ENCODE results near the gene DCAF8L2.
"Not testable (repeated sequence)": the region's sequence is repeated elsewhere in the genome, so short reads cannot be mapped to it uniquely, and the experiment has no call there.

Gene DCAF8L2

DNA sequence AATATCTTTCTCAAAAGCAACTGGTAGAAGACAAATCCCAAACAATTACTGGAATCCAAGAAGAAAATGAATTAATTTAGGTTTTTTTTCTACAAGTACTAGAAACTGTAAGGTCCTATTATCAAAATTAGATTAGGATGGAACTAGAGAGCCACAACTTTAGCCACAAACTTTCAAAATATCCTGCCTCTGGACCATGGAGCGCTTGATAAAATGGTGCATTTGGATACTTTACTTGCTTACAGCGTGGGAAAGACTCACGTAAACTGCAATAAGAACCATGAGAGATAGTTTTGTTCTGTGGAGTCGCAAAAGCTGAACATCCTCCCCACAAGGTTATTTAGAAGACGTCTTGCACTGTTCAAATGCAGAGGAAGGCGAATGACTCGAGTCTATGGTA is at the start of gene DCAF8L2:
Gene DCAF8L2, plus strand, starts transcription at position 301 of the 400 bp plus-strand sequence. CDS start 156,552 bp downstream, outside the sequence.
- no peak for DNase-seq (ENCODE audit: low read depth)

DNA sequence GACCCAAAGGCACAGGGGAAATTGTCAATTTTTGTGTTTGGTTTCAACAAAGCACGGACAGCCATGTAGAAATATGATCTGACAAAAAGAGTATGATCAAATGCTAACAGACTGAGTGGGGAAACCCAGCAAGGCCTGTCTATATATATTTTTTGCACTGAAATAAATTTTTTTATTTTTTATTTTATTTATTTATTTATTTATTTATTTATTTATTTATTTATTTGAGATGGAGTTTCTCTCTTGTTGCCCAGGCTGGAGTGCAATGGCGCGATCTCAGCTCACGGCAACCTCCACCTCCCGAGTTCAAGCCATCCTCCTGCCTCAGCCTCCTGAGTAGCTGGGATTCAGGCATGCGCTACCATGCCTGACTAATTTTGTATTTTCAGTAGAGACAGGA is 49.0 kb upstream of the DCAF8L2 start:
- not testable (repeated sequence) for DNase-seq (ENCODE audit: low read depth)

DNA sequence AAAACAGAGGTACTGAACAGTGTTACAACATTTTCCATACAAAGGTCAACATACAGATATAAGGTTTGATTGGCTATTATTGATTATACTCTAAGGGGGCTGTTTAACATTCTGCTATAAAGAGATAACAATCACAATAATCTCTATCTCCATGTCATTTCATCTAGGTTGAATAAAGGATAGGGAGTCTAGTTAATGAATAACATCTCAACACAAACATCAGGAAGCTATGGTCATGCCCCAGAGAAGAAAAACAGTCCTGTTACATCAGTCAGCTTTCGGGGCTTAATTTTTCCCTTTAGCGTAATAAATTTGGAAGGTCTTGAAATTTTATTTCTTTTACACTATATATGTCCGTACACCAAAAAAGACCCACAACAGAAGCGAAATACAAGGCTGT is 41.5 kb upstream of the DCAF8L2 start:
- no peak for DNase-seq (ENCODE audit: low read depth)

DNA sequence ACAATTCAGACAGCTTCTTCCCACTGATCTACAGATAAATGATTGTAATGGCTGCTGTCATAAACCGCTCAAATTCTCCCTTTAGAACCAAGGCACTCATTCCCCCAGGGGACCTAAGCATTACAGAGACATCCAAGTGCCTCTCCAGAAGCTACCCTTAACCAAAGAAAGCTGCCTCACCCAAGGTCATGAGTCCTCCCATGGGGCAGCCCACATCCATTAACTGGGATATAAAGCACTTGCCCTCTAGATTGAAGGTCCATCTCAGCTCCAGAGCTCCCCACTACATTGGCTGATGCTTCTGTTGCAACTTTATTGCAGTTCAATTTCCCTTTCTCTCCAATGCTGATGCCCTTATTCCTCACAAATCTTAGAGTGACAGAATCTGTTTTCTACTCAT is 40.5 kb upstream of the DCAF8L2 start:
- no peak for DNase-seq (ENCODE audit: low read depth)

DNA sequence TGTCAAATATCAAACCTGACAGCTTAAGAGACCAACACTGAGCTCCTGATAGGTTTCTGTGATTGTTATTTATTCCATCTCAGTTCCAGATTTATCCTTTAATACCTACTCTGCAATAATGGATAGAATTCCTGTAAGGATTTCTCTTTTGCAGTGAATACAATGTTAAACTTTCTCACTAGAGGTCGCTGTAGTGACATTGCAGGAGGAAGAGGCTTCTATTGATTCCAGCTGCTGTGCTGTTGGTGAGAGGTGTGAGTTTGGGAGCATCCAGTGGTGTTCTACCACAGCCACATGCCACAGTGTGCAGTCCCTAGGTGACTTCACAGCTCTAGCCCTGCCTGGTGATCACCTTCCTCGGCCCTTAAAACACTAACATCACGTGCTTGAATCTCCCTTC is 34.6 kb upstream of the DCAF8L2 start:
- no peak for DNase-seq (ENCODE audit: low read depth)

DNA sequence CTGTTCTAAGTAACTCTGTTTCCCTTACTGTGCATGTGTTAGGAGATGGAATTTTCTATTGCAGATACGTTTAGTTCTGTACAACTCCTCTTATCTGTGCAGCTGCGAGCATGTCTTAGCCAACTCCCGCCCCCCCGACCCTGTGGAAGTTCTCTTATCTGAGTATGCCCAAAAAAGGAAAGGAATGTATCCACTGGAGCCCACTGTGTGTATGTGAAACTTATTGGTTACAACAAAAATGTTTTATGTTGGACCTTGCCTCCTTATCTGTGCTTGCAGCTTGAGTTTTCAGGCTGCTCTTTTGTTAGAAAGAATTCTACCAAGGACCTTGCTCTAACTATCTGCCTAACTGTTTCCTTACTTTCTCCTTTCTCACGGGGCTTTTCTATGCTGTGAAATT is 24.2 kb upstream of the DCAF8L2 start:
- no peak for DNase-seq (ENCODE audit: low read depth)

DNA sequence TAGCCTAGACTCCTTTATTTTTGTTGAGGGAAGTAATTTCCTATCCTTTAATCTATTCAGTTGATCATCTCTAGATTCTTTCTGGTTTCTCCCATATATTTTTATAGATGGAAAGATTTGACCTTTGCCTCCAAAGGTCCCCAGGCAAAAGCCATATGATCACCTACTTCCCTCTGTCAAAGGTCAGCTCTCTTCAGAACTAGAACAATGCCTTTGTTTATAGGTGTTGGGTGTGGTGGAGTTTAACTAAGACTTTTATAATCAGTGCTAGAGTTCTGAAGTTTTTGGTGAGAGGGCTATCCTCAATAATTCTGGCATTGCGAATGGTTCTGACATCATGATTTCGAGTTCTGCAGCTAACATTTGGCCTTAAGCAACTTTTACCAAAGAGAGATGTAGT is 19.0 kb upstream of the DCAF8L2 start:
- DNase-seq (ENCODE audit: low read depth) = no peak

DNA sequence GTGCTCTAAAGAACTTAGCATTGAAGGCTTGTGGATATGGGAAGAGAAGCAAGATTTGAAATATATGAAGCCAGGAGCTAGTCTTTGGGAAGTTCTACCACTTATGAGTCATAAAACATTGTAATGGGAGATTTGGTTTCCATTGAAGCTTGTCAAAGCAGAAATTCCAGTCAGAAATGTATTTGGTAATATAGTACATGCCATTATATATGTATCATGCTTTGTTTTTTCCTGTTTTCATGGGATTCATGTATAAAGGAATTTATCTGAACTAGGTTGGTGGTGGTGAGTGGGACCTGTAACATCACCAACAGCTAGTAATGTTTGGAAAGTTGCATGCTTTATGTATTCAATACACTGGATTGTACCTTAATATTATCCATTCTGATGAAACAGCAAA is 14.6 kb upstream of the DCAF8L2 start:
- no peak for DNase-seq (ENCODE audit: low read depth)

DNA sequence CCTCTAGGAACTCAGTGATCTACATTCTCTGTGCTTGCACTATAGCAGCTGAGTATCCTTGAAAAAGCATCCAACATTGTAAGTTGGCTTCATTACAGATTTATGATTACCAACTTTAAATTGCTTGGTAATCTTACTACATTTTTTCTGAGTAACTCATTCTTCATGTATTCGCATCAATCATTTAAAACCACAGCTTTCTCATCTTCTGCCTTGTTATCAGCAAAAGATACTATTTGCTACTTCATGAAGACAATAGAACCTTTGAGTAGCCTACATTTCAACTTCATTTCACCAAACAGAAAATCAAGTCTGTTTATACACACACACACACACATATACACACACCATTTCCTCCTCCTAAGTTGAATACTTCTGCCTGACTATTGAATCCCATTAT is 6.2 kb upstream of the DCAF8L2 start:
- DNase-seq (ENCODE audit: low read depth) = no peak

DNA sequence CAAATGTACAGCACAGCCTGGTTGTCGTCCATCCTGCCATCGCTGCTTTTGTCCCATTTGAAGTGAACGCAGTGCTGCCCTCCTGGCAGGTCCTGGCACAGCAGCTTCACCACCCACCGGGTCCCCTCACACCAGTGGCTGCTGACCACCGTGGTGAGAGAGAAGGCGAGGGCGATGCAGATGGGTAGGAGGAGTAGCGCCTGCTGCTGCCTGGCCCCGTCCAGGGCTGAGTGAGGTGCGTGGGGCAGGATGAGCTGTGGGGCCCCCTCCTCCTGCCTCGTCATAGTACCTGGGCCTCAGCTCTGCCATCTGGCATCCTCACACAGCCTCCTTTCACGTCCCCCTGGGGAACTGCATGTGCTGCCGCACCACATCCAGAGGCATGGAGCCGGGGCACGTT is 1.8 kb downstream of the DCAF8L2 start:
- DNase-seq (ENCODE audit: low read depth) = no peak

DNA sequence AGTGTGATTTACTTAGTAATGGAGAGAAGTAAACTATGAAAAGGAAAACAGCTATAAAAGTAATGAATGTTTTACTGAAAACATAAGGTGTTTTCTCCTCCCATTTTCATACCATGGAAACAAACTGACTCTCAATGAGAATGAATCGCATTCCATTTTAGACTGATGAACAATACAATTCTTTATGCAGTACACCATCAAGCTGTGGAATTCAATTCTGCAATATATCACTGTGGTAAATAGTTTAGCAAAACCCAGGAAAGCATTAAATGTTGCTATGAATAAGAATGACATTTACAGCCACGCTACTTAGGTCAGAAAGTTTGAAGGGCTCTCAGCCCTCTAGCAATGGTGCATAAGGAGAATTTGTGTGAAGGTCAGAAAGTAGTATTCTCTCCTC is 7.4 kb downstream of the DCAF8L2 start:
- no peak for DNase-seq (ENCODE audit: low read depth)

DNA sequence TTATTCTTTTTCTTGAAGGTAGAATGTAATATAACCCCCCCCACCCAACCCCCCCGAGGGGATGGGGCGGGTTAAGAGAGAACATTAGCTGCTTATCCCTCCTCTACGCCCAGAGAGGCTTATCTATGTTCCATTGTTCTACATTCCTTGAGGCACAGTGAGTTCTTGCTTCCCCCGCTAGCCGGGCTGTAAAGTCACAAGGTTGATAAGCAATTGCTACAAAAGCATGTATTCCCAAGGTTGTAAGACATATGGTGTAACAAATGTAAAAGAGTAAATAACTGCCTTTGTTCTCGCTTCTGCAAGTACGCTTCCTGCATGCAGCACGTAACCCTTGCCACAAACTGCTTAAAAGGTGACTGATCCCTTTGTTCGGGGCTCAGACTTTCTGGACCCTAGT is 8.2 kb downstream of the DCAF8L2 start:
- no peak for DNase-seq (ENCODE audit: low read depth)

DNA sequence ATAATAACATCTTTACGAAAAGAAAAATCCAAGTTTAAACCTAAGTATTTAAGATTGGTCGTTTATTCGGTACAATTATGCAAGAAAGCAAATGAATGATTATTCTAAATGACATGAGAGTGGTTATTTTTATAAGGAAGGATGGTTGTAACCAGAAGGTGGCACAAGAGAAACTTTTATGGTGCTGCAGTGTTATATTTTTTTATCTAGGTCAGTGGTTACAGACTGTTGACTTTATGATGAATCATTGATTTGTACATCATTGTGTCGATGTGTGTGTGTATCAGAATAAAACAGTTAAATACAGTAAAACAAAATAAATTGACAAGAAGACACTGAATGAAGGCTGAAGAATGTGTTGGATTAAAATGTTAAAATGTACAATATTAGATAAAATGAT is 9.8 kb downstream of the DCAF8L2 start:
- DNase-seq (ENCODE audit: low read depth) = no peak

DNA sequence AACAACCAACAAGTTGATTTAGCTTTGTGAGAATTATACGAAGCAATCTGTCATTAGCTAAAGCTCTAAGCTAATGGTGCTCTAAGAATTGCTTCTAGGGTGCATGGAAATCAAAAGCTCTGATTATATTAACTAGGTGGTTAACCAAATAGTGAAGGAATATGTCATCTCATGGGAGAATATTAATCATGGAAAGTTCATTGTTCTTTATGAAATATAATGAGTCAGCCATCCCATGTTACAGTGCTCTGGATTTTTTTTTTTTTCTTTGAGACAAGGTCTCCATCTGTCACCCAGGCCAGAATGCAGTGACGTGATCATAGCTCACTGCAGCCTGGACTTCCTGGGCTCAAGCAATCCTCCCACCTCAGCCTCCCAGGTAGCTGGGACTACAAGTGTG is 10.5 kb downstream of the DCAF8L2 start:
- no peak for DNase-seq (ENCODE audit: low read depth)

DNA sequence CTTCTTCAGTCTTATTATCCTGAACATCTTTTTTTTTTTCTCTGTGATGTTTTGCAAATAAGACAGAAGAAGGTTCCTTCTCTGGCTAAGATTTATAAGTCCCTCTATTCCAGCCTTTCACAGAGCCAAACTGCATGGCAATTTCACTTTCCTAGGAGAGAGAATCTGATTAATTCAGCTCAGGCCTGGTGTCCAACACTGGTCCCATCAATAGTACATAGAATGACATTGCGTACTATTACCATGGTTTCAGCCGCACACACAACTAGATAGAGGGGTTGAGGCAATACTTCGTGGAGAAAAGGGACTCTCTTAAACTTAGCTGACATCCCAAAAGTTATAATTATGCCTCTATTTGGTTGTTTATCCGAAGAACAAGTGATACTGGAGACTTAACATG is 18.5 kb downstream of the DCAF8L2 start:
- DNase-seq (ENCODE audit: low read depth) = no peak

DNA sequence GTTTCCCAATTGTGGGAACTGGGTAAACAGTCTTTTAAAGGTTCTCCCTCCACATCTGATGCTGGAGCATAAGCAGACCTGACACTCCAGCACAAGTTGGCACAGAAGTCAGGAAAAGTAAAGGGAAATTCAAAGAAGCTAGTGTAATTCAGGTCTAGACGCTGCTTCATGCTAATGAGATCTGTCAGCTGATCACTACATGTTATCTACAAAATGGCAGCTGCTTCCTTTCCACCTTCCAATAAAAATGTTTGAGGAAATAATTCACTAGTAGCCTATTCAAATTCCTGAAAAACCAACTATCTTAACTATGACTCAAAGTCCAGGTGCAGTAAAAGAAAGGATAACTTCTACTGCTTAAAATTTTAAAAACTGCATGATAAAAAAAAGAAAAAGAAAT is 29.3 kb downstream of the DCAF8L2 start:
- no peak for DNase-seq (ENCODE audit: low read depth)

DNA sequence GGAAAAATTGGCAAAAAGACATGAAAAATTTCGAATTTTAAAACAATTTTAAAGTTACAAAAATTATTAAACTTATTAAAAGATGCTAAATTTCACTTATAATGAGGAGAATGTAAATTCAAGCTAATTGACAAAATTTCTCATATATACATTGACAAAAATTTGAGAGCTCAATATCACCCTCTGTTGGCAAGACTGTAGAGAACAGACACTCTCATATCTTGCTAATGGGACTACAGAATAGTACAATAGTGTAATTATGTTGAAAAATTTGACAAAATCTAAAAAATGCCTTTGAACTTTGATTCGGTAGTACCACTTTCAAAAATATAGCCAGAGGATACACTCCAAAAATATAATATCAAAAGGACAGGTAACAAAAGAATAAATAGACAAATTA is 29.8 kb downstream of the DCAF8L2 start:
- no peak for DNase-seq (ENCODE audit: low read depth)

DNA sequence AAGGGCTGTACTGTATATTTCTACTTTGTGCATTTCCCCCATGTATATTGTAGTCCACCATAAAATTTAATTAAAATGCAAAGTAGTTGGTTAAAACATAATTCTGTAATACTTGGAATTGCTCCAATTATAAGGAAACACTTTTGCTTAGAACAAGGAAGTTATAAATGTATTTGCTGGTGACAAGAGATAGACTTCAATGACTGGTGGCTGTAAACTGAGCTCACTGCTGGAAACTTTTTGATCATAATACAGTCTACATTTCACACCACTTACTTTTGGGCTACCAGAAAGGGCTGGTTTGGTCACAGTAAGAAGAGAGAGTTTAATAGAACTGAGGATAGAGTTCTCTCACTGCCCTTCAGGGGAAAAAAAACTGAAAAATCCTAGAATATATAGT is 32.7 kb downstream of the DCAF8L2 start:
- no peak for DNase-seq (ENCODE audit: low read depth)

DNA sequence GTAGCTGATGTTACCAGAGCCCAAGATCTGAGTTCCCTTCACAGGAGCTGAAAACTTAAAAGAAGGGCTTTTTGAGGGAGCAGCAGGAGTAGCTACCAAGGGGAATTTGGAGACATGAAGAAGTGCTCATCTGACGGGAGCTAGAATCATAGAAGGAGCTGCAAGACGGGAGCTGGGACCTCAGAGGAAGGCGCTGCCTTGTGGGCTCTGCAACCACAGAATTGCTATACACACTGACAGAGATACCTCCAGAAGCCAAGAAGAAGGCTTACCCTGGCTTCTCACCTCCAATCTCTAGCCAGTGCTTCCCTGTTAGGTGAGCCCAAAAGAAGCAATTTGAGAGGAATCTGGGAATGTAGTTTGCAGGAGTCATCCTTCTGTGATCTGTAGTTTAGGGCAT is 35.9 kb downstream of the DCAF8L2 start:
- DNase-seq (ENCODE audit: low read depth) = no peak

DNA sequence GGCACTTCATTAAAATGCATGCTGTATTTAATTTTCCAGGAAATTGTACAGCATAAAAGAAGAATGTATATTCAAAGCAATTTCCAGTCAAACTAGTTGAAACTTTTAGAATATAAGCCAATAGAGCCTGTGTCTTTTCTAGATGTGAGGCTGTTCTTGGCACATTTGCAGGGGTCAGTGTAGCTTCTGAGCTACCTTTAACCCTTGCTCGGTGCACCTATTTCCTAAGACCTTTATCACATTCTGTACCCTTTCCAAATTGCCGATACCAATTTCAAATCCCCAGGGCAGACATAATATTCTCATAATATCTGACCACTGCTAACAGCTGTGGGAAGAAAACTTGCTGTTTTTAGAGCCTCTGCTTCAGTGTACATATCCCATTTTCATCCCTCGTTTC is 43.2 kb downstream of the DCAF8L2 start:
- DNase-seq (ENCODE audit: low read depth) = no peak

DNA sequence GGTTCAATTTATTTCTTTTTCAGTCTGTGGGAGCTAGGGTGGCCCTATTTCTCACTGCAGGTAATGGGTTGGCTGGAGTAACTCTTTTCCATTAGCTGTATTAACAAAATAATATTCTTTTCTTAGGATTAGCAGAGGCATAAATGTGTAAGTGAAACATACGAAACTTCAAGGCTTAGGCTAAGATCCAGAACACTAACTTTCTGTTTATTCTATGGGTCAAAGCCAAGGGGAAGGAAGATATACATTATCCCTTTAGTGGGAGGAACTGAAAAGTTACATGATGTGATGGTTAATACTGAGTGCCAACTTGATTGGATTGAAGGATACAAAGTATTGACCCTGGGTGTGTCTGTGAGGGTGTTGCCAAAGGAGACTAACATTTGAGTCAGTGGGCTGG is 66.4 kb downstream of the DCAF8L2 start:
- no peak for DNase-seq (ENCODE audit: low read depth)

DNA sequence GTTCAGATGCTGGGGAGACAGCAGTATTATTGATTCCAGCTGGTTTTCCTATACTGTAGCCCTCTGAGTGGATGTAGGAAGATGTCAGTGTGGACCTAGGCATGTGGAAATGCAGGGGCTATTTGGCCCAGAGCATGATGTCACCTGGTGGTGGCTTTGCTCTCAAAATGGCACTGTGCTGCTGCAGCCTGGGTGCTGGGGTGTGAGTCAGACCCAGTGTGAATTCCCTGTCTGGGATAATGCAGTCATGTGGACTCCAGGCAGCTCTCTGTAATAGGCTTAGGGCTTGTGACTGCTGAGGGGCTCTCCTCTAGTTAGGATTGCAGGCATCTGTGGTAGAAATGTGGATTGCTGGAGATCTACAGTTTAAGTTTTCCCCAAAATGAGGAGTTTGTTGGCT is 70.7 kb downstream of the DCAF8L2 start:
- DNase-seq (ENCODE audit: low read depth) = no peak

DNA sequence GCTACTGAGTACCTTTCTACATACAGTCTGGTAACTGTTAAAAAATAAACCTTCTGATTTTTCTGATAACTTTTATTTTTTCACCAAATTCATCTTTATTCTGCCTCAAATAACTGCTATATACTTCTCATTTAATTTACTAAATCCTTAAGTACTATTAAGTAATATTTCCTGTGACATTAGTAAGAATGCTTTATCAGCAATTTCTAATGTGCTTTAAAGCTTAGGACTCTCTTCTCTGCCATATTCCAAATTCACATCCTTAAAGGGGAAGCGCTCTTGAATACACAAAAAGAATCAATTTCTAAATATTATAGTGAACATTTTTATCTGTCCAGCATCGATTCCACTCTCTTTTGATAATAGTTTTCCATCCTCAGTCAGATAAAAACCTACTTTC is 81.1 kb downstream of the DCAF8L2 start:
- no peak for DNase-seq (ENCODE audit: low read depth)

DNA sequence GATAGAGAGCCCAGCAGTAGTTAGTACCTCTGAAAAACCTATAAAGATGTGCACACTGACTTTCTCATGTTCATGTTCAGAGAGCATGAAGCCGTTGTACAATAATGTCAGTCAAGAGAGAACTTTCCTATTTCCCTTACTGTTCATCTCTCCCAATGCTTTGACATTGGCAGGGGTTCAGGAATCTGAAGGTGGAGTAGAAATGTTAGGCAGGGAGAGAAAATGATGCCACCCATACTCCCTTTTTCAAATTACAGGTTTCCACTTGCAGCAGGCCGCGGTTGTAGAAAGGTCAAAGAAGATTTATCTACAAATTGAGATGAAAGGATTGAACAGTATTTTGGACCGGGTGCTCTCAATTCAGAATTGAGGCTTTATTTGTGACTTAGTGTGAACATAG is 84.3 kb downstream of the DCAF8L2 start:
- DNase-seq (ENCODE audit: low read depth) = no peak

DNA sequence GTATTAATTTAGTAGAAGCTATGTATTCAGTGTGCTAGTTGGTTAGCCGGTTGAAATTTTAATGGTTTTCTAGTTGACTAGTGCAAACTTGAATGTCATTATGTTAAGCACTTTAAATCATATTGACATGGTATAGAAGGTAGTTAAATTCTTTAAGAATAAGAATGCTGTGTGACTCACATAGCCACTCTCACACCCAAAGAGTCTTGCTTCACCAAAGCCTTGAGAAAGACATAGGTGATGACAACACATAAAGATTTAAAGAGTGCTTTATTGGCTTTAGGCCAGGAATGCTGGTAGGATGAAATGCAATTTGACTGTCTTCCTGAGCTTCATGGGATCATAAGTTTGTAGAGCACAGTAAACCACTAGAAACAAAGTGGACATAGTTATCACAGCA is 85.3 kb downstream of the DCAF8L2 start:
- no peak for DNase-seq (ENCODE audit: low read depth)

Data from stimulated activated CD8-positive, alpha-beta memory T cell treated with anti-CD3 and anti-CD28 coated beads, Interleukin-4, amount 100 ng/mL, for 24 hours (primary cell).